Trophoblast cell (in vitro differentiated cells and primary cell): ENCODE data around the gene FNDC3B.

ENCODE experiments used
- DNase-seq, 2 donors: peaks; one replicate each; pipeline ENCODE4 v3.0.0-alpha.2; 2016
- H2AFZ ChIP-seq: 2 replicates; pipeline ENCODE4 v1.6.1; 2013; ENCODE audit warnings: low read length, moderate library complexity, mild to moderate bottlenecking; ENCODE audit not compliant: insufficient read depth, poor library complexity
- H2AK5ac ChIP-seq: 2 replicates; pipeline ENCODE4 v1.6.1; 2013; ENCODE audit warnings: mild to moderate bottlenecking, low read length
- H2BK120ac ChIP-seq: 2 replicates; pipeline ENCODE4 v1.6.1; 2013; ENCODE audit warnings: low read length, mild to moderate bottlenecking, moderate library complexity; ENCODE audit not compliant: insufficient read depth, poor library complexity
- H2BK12ac ChIP-seq: 2 replicates; pipeline ENCODE4 v1.6.1; 2013; ENCODE audit warnings: mild to moderate bottlenecking, low read length, moderate library complexity
- H2BK5ac ChIP-seq: 2 replicates; pipeline ENCODE4 v1.6.1; 2013; ENCODE audit warnings: low read length, low read depth, moderate library complexity, mild to moderate bottlenecking; ENCODE audit not compliant: poor library complexity
- H3K14ac ChIP-seq: 2 replicates; pipeline ENCODE4 v1.6.1; 2013; ENCODE audit warnings: mild to moderate bottlenecking, low read length
- H3K18ac ChIP-seq: 2 replicates; pipeline ENCODE4 v1.6.1; 2013; ENCODE audit warnings: mild to moderate bottlenecking, low read length
- H3K23ac ChIP-seq: 2 replicates; pipeline ENCODE4 v1.6.1; 2013; ENCODE audit warnings: low read length
- H3K27ac ChIP-seq: 2 replicates; pipeline ENCODE4 v1.5.1; 2013; ENCODE audit warnings: low read depth, mild to moderate bottlenecking, inconsistent platforms, low read length, moderate library complexity
- H3K27me3 ChIP-seq: 2 replicates; pipeline ENCODE4 v1.6.1; 2013; ENCODE audit warnings: inconsistent platforms, mild to moderate bottlenecking, low read length, moderate library complexity; ENCODE audit not compliant: insufficient read depth
- H3K36me3 ChIP-seq, 2 experiments: 1 replicate in 1 of 2; 2 replicates in 1 of 2; pipeline ENCODE4 v1.6.1; 2013; ENCODE audit warnings: low read length in 2 of 2, mild to moderate bottlenecking in 2 of 2, moderate library complexity in 1 of 2; ENCODE audit not compliant: insufficient read depth in 2 of 2, control insufficient read depth in 1 of 2
- H3K4ac ChIP-seq: 2 replicates; pipeline ENCODE4 v1.6.1; 2013; ENCODE audit warnings: low read depth, mild to moderate bottlenecking, low read length, moderate library complexity
- H3K4me1 ChIP-seq, 2 experiments: 1 replicate in 1 of 2; 2 replicates in 1 of 2; pipeline ENCODE4 v1.6.1; 2013; ENCODE audit warnings: low read length in 2 of 2, mild to moderate bottlenecking in 2 of 2, moderate library complexity in 1 of 2; ENCODE audit not compliant: insufficient read depth in 2 of 2, control insufficient read depth in 1 of 2
- H3K4me2 ChIP-seq: 2 replicates; pipeline ENCODE4 v1.6.1; 2013; ENCODE audit warnings: inconsistent platforms, mild to moderate bottlenecking, low read length, moderate library complexity
- H3K4me3 ChIP-seq: 2 replicates; pipeline ENCODE4 v1.5.1; 2013; ENCODE audit warnings: mild to moderate bottlenecking, low read depth, low read length, inconsistent platforms
- H3K79me1 ChIP-seq: one replicate; pipeline ENCODE4 v1.6.1; 2013; ENCODE audit warnings: low read length
- H3K79me2 ChIP-seq: 2 replicates; pipeline ENCODE4 v1.6.1; 2013; ENCODE audit warnings: low read length, mild to moderate bottlenecking; ENCODE audit not compliant: control insufficient read depth, insufficient read depth, poor library complexity
- H3K9ac ChIP-seq: 2 replicates; pipeline ENCODE4 v1.6.1; 2013; ENCODE audit warnings: mild to moderate bottlenecking, low read length
- H3K9me3 ChIP-seq: 2 replicates; pipeline ENCODE4 v1.6.1; 2013; ENCODE audit warnings: low read depth, mild to moderate bottlenecking, control low read depth, inconsistent platforms, low read length; ENCODE audit not compliant: insufficient read depth
- H4K12ac ChIP-seq: 2 replicates; pipeline ENCODE4 v1.6.1; 2013; ENCODE audit warnings: low read depth, mild to moderate bottlenecking, low read length, moderate library complexity
- H4K8ac ChIP-seq: 2 replicates; pipeline ENCODE4 v1.6.1; 2013; ENCODE audit warnings: low read depth, mild to moderate bottlenecking, low read length, moderate library complexity
- H4K91ac ChIP-seq: one replicate; pipeline ENCODE4 v1.6.1; 2013; ENCODE audit warnings: low read depth, mild to moderate bottlenecking, low read length, moderate library complexity
- WGBS: extraction: QIAGEN DNeasy Blood & Tissue Kit; methylation state at CpG from one replicate; pipeline ENCODE4 v1.1.7; 2013; ENCODE audit warnings: missing lambda C conversion rate; ENCODE audit not compliant: insufficient read length, insufficient coverage; ENCODE audit errors: extremely low coverage; 5-methylcytosine and 5-hydroxymethylcytosine counted together

The FNDC3B gene

GRCh38 chr3:172359231-172359630 lies 319.9 kb downstream of the FNDC3B start:
- Histone ChIP-seq H2BK5ac (no peak overlapping the region), H3K4me3 (no peak overlapping the region), H3K79me2 (no peaks in the 10 kb centered on the region), H3K27me3 (no peaks in the 10 kb centered on the region), H3K36me3 (peaks cover 8 to 27% of the 10 kb centered on the region in 2 experiments), H2BK12ac (no peak overlapping the region), H4K12ac (no peak overlapping the region), H3K4ac (no peak overlapping the region), H4K8ac (no peak overlapping the region), H3K9ac (no peak overlapping the region), H2AK5ac (no peak overlapping the region), H3K23ac (no peak overlapping the region), H3K18ac (no peak overlapping the region), H3K79me1 (no peaks in the 10 kb centered on the region), H3K4me1 (no peaks in the 10 kb centered on the region), H3K9me3 (no peaks in the 10 kb centered on the region), H4K91ac (no peak overlapping the region), H3K14ac (no peak overlapping the region), H3K27ac (no peak overlapping the region), H3K4me2 (no peak overlapping the region), H2AFZ (no peak overlapping the region), H2BK120ac (no peak overlapping the region)
- no CpG with 5 or more reads among the region's 1 CpG for WGBS
- DNase-seq = peak in 1 of 2 donors; percentile 44

- Histone ChIP-seq H4K91ac (no peak overlapping the region), H2AFZ (no peak overlapping the region), H2BK12ac (no peak overlapping the region), H3K4ac (no peak overlapping the region), H3K18ac (no peak overlapping the region), H3K4me1 (no peaks in the 10 kb centered on the region), H3K9ac (no peak overlapping the region), H3K27me3 (no peaks in the 10 kb centered on the region), H2AK5ac (no peak overlapping the region), H3K79me1 (no peaks in the 10 kb centered on the region), H3K4me2 (no peak overlapping the region), H3K4me3 (no peak overlapping the region), H3K79me2 (no peaks in the 10 kb centered on the region), H2BK120ac (no peak overlapping the region), H3K27ac (no peak overlapping the region), H3K14ac (no peak overlapping the region), H3K36me3 (peaks cover 10 to 29% of the 10 kb centered on the region in 2 experiments), H3K23ac (no peak overlapping the region), H4K12ac (no peak overlapping the region), H2BK5ac (no peak overlapping the region), H3K9me3 (no peaks in the 10 kb centered on the region), H4K8ac (no peak overlapping the region)
- no peak for DNase-seq
- no CpG with 5 or more reads among the region's 2 CpGs for WGBS
Observed at GRCh38 chr3:172359996-172360395, 320.6 kb downstream of the FNDC3B start.

GRCh38 chr3:172362583-172362982 lies 323.2 kb downstream of the FNDC3B start:
- Histone ChIP-seq H3K4ac (no peak overlapping the region), H4K8ac (no peak overlapping the region), H3K79me1 (no peaks in the 10 kb centered on the region), H4K91ac (no peak overlapping the region), H3K27me3 (no peaks in the 10 kb centered on the region), H2BK12ac (no peak overlapping the region), H2BK120ac (no peak overlapping the region), H3K9me3 (no peaks in the 10 kb centered on the region), H3K27ac (no peak overlapping the region), H3K79me2 (no peaks in the 10 kb centered on the region), H3K23ac (no peak overlapping the region), H3K9ac (no peak overlapping the region), H3K14ac (no peak overlapping the region), H2AFZ (no peak overlapping the region), H3K18ac (no peak overlapping the region), H3K4me1 (no peaks in the 10 kb centered on the region), H4K12ac (no peak overlapping the region), H3K4me3 (no peak overlapping the region), H3K36me3 (peaks cover 6 to 21% of the 10 kb centered on the region in 2 experiments), H2AK5ac (no peak overlapping the region), H3K4me2 (no peak overlapping the region), H2BK5ac (no peak overlapping the region)
- no peak for DNase-seq
- no CpG with 5 or more reads among the region's 1 CpG for WGBS

GRCh38 chr3:172364374-172365027 lies 325.1 kb downstream of the FNDC3B start:
- Histone ChIP-seq H3K79me2 (no peaks in the 10 kb centered on the region), H3K4me2 (no peak overlapping the region), H3K18ac (no peak overlapping the region), H2BK12ac (no peak overlapping the region), H2BK120ac (no peak overlapping the region), H3K23ac (no peak overlapping the region), H2BK5ac (no peak overlapping the region), H3K27me3 (no peaks in the 10 kb centered on the region), H3K14ac (no peak overlapping the region), H4K91ac (peak overlapping the region; percentile 14), H3K4ac (no peak overlapping the region), H3K9ac (no peak overlapping the region), H3K27ac (no peak overlapping the region), H4K12ac (peak overlapping the region; percentile 54), H2AK5ac (no peak overlapping the region), H3K79me1 (no peaks in the 10 kb centered on the region), H3K36me3 (peaks cover 9 to 18% of the 10 kb centered on the region in 2 experiments), H4K8ac (no peak overlapping the region), H2AFZ (no peak overlapping the region), H3K9me3 (no peaks in the 10 kb centered on the region), H3K4me1 (no peaks in the 10 kb centered on the region), H3K4me3 (no peak overlapping the region)
- WGBS = no CpG with 5 or more reads among the region's 3 CpGs
- DNase-seq = no peak
